Activated B cell treated with CpG ODN at 0.5 μM for 24 hours (primary cell): ENCODE data around the gene CYTIP. TPM values are rescaled to one million over a fixed set of nuclear protein-coding genes. Genes with fewer than 3 reads are reported as not detected.
A peak's percentile ranks its signal among the peaks of the same experiment; 100 is the strongest.

Source experiments
- ATAC-seq: fragments of 200-7000 bp; cut with Tn5 transposase; one replicate; pipeline ENCODE4 v1.10.0; 2021; ENCODE audit warnings: low read depth, mild to moderate bottlenecking, moderate library complexity
- CTCF ChIA-PET: fragments of 350-600 bp; sonication (Branson Sonifier 250); formaldehyde crosslinking; loops from one replicate; lab custom pipeline; 2021; ENCODE audit warnings: antibody characterized with exemption; lab: Charles Lee
- POLR2A ChIA-PET: fragments of 350-600 bp; sonication (Branson Sonifier 250); formaldehyde crosslinking; loops from one replicate; lab custom pipeline; 2021; ENCODE audit warnings: antibody characterized with exemption; lab: Charles Lee
- DNase-seq: peaks from one replicate; pipeline ENCODE4 v3.0.0; 2022
- H3K27ac Mint-ChIP-seq: one replicate; pipeline ENCODE4 v1.8.0; 2020; ENCODE audit warnings: mixed read lengths
- H3K27me3 Mint-ChIP-seq: one replicate; pipeline ENCODE4 v1.8.0; 2021; ENCODE audit warnings: mixed read lengths
- H3K36me3 Mint-ChIP-seq: one replicate; pipeline ENCODE4 v1.8.0; 2021; ENCODE audit warnings: low read depth, mixed read lengths
- H3K4me1 Mint-ChIP-seq: one replicate; pipeline ENCODE4 v1.8.0; 2021; ENCODE audit warnings: mixed read lengths
- H3K4me3 Mint-ChIP-seq: one replicate; pipeline ENCODE4 v1.8.0; 2020; ENCODE audit warnings: mild to moderate bottlenecking, mixed read lengths
- H3K9me3 Mint-ChIP-seq: one replicate; pipeline ENCODE4 v1.8.0; 2020; ENCODE audit warnings: mixed read lengths
- CTCF ChIP-seq: fragments of 200-600 bp; IDR thresholded peaks from one replicate; pipeline ENCODE4 v1.8.0; 2022; ENCODE audit warnings: antibody characterized with exemption, mild to moderate bottlenecking
- intact Hi-C: fragments of 100-400 bp; cut with micrococcal nuclease; formaldehyde crosslinking; loops from one replicate; pipeline ENCODE4 v1.15.1; 2024
- total RNA-seq: library from RNA; stranded (reverse); gene quantifications from 2 replicates; pipeline ENCODE4 v1.2.3, GENCODE V29; 2022

Gene CYTIP
- total RNA-seq, 1 donor from 2014 or later: 129 TPM

DNA sequence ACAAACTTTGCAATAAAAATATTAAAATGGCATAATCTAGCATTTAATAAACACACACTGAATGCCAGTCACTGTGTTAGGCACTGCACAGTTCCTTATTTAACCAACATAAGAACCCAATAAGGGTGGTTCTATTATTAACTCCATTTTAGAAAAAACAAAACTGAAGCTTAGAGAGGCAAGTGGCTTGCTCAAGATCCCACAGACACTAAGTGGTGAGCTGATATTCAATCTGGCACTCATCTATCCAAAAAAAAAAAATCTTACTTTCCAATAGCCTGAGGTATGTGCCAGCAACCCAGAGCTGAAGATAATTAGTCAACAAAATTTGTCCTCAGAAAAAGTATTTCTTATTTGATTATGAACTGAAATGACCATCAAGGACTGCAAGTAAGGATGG is 799 bp downstream of the CYTIP start:
- no peak for TF ChIP-seq CTCF
- H3K9me3 Mint-ChIP-seq: no peaks in the 10 kb centered on the region
- peak overlapping the region; percentile 95 for H3K4me3 Mint-ChIP-seq
- H3K36me3 Mint-ChIP-seq: peaks cover 56% of the 10 kb centered on the region
- no peaks in the 10 kb centered on the region for H3K27me3 Mint-ChIP-seq
- intact Hi-C loops: loop anchor here (1.0 kb wide), 2 partner anchors 49 to 1110 kb away; no protein-coding TSS in a partner anchor
- POLR2A ChIA-PET: interaction anchor here (0.6 to 8.4 kb wide), 26 partner anchors 8 to 1100 kb away, joined by 3 to 201 read pairs (median 6); partner anchors contain the start of gene ACVR1
- DNase-seq: no peak
- CTCF ChIA-PET: interaction anchor here (0.6 to 2.2 kb wide), 7 partner anchors 9 to 116 kb away, joined by 3 to 19 read pairs (median 6); no protein-coding TSS in a partner anchor
- ATAC-seq: peak; percentile 16
- H3K27ac Mint-ChIP-seq: peak overlapping the region; percentile 96
- H3K4me1 Mint-ChIP-seq: peaks cover 68% of the 10 kb centered on the region

DNA sequence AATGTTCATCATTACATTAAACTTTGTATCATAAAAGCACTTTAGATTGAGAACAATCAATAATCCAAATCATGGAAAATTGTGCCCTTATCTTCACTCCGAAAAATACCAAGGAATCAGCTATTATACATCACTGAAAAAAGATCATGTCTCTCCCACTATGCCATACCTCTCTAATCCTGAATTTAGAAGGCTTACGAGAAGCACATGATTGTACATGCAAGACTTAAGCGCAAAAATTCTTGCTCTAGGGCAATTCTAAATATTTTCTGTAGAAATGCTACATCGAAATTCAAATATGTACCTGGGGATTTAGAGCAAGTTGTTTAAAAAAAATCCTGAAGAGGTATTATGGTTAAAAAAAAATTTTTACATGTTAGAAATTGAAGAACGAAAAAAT is 1.3 kb downstream of the CYTIP start:
- ChIA-PET POLR2A (interaction anchor here (0.7 to 8.4 kb wide), 15 partner anchors 8 to 1100 kb away, joined by 3 to 201 read pairs (median 6); no protein-coding TSS in a partner anchor), CTCF (interaction anchor here (1.8 to 2.2 kb wide), 3 partner anchors 21 to 116 kb away, joined by 7 to 19 read pairs (median 10); no protein-coding TSS in a partner anchor)
- no peaks in the 10 kb centered on the region for H3K9me3 Mint-ChIP-seq
- DNase-seq (no peak), ATAC-seq (no peak)
- no peaks in the 10 kb centered on the region for H3K27me3 Mint-ChIP-seq
- peaks cover 61% of the 10 kb centered on the region for H3K36me3 Mint-ChIP-seq
- peak overlapping the region; percentile 96 for H3K27ac Mint-ChIP-seq
- intact Hi-C loops: loop anchor here (1.0 kb wide), 2 partner anchors 50 to 1109 kb away; no protein-coding TSS in a partner anchor
- TF ChIP-seq CTCF: no peak
- peaks cover 70% of the 10 kb centered on the region for H3K4me1 Mint-ChIP-seq
- peak overlapping the region; percentile 95 for H3K4me3 Mint-ChIP-seq

GRCh38 chr2:157442191-157442590 is 1.7 kb downstream of the CYTIP start:
- intact Hi-C loops: no loop called here
- no peak for TF ChIP-seq CTCF
- peaks cover 65% of the 10 kb centered on the region for H3K36me3 Mint-ChIP-seq
- no peaks in the 10 kb centered on the region for H3K27me3 Mint-ChIP-seq
- peak overlapping the region; percentile 95 for H3K4me3 Mint-ChIP-seq
- POLR2A ChIA-PET: interaction anchor here (0.6 to 8.4 kb wide), 7 partner anchors 8 to 140 kb away, joined by 5 to 201 read pairs (median 29); no protein-coding TSS in a partner anchor
- DNase-seq (no peak), ATAC-seq (no peak)
- no peaks in the 10 kb centered on the region for H3K9me3 Mint-ChIP-seq
- peak overlapping the region; percentile 96 for H3K27ac Mint-ChIP-seq
- CTCF ChIA-PET: interaction anchor here (1.9 to 2.2 kb wide), 2 partner anchors 50 to 115 kb away, joined by 10 to 19 read pairs; no protein-coding TSS in a partner anchor
- peaks cover 70% of the 10 kb centered on the region for H3K4me1 Mint-ChIP-seq

GRCh38 chr2:157441072-157441454 is 2.8 kb downstream of the CYTIP start:
- ChIA-PET CTCF (interaction anchor here (1.0 to 5.8 kb wide), 3 partner anchors 23 to 114 kb away, joined by 4 to 36 read pairs (median 16); partner anchors contain the start of gene ERMN), POLR2A (interaction anchor here (0.6 to 8.4 kb wide), 15 partner anchors 9 to 1107 kb away, joined by 3 to 201 read pairs (median 5); no protein-coding TSS in a partner anchor)
- Mint-ChIP-seq H3K27me3 (no peaks in the 10 kb centered on the region), H3K9me3 (no peaks in the 10 kb centered on the region), H3K4me1 (peaks cover 72% of the 10 kb centered on the region), H3K36me3 (peaks cover 71% of the 10 kb centered on the region), H3K27ac (peak overlapping the region; percentile 96), H3K4me3 (peak overlapping the region; percentile 95)
- intact Hi-C loops: loop anchor here (2.0 kb wide), 1 partner anchor 20 kb away; no protein-coding TSS in a partner anchor
- ATAC-seq (peak; percentile 6), DNase-seq (no peak)
- TF ChIP-seq CTCF: no peak
